ENCODE measurements around the gene ARSB.
"Not testable (repeated sequence)": the region's sequence is repeated elsewhere in the genome, so short reads cannot be mapped to it uniquely, and the experiment has no call there.

The ARSB gene

DNA sequence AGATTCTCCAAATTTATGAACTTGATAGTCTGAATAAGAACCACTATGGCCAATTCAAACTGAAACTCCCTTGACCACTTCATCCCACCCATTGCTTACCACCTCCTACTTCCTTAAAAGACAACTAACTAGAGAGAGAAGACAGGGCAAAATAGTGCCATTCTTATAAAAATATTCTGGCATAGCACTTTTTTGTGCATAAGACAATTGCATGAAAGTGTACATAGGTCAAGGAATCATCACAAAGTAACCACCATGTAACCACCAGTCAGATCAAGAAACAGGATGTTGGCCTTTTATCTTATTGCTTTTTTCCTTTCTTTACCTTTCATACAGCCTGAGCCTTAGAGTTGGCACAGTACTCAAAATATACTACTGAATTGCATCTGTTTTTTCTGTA lies 8.1 kb upstream of the ARSB start:
- DNase-seq = no peak

DNA sequence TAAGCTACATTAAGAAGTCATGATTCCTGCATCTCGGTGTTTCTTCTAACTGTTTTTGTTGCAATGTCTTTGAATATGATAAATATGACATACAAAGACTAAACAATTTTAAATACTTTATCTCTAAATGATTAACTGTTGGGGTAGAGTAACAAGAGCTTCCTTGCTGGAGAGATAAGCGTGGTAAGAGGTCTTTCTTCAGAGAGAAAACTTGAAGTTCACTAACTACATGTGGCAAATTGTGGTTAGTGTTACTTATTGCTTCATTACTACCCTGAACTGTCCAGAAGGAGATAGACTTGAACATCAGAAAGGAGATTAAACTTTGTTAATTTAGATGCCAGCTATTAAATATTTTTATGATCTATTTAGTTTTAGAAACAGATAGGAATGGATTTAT lies 7.0 kb upstream of the ARSB start:
- no peak for DNase-seq

DNA sequence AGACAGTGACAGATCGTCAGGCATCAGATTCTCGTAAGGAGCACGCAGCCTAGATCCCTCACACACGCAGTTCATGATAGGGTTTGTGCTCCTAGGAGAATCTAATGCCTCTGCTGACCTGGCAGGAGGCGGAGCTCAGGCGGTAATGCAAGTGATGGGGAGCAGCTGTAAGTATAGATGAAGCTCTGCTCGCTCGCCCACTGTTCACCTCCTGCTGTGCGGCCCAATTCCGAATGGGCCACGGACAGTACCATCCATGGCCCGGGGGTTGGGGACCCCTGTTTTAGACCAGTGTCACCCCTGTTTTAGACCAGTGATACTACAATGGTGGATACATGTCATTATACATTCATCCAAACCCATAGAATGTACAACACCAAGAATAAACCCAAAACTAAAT lies 4.0 kb upstream of the ARSB start:
- no peak for DNase-seq

DNA sequence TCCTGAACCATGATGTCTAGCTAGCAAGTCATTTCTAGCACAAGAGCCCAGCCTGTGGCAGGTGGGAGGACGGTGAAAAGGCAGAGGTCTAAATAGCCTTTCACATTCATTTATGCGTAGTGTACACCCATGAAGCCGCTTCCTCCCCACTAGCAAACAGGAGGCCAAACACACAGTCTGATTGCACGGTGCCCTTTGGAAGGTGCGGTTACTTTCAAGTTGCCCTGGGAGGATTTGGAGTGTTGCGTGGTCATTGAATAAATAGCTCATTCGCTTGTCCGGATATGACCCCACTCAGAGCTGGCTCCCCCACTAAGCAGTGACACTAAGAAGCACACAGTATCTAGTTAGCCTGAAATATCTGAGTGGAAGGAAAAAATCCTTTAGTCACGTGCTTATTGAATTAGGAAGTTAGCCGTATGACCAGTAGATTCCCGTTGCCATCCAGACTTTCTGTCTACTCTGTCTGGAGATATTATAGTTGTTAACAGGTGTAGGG lies 664 bp upstream of the ARSB start:
- peak; percentile 17 for DNase-seq

DNA sequence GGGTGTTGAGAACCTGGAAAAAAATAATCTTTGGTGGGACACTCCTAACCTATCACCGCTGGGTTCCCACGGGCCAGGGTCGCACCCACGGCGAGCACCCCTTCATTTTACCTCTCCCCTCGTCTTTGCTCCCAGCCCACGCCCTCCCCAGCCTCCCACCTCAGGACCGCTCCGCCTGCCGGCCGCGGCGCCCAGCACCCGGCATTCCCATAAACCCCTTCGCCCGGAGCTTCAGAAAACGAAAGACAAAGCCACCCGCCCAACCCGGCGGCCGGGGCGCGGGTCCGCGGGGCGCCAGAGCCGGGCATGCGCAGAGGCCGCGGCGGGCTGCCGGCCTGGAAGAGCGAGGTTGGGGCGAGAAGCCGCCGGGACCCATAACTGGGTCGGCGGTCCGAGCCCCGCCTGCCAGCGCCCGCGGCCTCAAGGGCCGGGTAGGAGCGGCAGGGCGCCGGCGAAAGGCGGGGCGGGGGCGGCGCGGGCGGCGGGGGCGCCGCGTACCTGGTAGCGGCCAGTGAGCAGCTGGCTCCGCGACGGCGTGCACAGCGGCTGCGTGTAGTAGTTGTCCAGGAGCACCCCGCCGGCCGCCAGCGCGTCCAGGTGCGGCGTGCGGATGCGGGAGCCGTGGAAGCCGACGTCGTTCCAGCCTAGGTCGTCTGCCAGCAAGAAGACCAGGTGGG lies 533 bp downstream of the ARSB start:
- peak; percentile 80 for DNase-seq

DNA sequence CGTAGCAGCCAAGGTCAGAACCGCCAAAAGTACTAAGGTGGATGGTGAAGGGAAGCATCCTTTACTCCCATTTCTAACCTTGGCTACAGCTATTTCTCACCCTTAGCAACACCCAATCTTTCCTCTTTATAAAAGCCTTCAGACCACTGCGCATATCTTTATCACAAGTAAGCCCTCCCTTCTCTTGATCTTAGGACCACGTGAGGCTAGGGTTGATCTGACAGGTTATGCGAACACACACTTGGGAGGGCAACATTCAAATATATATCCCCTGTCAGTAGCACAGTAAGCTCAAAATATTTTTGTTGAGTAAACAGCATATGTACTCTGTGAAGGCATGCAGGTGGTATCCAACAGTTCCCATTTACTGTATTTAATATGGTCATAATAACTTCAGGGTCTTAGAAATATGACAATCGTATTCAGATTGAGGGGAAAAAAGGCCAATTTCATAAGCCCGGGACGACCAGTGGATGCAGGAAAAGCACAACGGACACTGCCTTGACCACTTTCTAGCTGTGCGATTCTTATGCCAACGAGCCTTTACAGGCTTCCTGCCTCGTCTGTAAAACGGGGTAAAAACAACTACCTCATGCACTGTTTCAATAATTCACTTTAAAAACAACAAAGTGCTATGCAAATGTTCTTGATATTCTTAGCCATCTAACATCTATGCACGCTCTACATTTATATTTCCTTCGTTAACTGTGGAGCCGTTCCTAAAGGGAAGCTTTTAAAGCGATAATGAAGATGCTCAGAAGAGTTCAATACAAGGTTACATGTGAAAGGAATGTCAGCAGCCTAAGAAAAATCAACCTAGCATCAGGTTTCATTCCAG lies 1.3 kb downstream of the ARSB start:
- DNase-seq = no peak

DNA sequence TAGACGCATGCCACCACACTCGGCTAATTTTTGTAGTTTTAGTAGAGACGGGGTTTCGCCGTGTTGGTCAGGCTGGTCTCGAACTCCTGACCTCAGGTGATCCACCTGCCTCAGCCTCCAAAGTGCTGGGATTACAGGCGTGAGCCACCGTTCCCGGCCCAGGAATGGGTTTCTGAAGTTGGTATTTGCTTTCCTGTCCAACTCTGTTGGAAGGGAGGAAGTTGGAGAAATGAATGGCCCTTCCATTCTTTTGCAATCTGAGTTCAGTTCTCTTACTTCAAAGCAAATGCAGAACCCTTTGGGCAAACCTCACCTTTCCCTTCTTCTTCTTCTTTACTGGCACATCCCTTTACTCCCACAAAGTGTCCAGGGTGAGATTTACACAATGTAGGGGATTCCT lies 1.9 kb downstream of the ARSB start:
- DNase-seq = not testable (repeated sequence)

DNA sequence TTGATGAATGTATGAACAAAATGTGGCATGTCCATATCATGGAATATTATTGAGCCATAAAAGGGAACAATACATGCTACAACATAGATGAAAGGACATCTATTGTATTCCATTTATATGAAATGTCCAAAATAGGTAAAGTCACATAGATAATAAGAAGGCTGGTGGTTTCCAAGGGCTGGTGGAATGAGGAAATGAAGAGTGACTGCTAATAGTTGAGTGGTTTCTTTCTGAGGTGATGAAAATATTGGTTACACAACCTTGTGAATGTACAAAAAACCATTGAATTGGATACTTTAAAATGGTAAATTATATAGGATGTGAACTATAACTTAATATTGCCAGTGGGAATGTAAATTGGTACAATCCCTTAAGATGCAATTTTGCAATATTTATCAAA lies 5.2 kb downstream of the ARSB start:
- no peak for DNase-seq

DNA sequence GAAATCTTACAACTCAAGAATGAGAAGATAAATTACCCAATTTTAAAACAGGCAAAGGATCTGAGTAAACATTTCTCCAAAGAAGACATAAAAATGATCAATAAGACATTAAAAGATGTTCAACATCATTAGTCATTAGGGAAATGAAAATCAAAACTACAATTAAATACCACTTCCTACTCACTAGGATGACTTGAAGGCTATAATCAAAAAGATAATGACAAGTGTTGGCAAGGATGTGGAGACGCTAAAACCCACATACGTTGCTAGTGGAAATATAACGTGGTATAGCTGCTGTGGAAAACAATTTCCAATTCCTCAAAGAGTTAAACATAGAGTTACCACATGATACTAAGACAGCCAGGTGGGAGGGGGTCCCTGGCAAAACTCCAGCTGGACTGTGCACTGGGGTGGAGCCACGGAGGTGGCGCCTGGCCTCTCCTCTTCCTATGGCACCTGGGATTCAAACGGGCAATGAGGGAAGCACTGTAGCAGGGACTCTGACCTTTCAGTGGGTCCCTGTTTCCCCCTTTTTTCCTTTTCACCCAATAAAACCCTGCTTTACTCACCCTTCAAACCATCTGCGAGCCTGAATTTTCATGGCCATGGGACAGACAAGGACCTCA lies 5.9 kb downstream of the ARSB start:
- DNase-seq = no peak

DNA sequence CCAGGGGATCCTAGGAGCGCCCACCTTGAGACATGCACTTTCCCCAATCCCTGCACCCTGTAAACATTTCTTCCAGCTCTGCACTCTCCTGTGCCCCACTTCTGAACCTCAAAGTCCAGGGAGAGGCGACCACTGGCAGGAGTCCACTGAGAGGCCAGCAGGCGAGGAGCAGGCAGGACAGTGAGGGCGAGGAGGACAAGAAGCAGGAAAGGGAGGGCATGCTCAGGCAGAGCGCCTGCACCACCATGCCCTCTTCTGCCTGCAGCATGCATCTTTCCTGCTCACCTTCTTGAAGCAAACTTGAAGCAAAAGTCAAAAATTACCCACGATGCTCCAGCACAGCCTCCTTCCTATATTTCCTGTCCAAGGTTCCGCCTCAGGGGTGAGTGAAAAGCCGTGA lies 10.1 kb downstream of the ARSB start:
- no peak for DNase-seq

DNA sequence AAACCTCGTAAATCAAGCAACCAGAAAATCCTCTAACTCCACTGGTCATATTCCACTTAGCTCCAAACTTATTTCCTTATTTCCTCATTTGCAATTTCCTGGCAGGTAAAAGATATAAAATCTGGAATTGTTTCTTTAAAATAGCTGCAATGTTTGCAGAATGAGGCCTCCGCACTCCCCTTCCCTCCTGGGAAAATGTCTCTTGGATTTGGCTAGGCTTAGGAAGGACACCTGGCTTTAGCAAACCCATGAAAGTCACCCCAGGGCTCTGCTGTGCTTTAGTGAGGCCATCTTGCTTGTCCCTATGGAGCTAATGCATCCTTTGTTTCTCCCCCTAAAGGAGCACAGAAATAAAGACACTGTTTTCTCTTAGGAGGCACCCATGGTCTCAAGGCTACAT lies 10.5 kb downstream of the ARSB start:
- no peak for DNase-seq

DNA sequence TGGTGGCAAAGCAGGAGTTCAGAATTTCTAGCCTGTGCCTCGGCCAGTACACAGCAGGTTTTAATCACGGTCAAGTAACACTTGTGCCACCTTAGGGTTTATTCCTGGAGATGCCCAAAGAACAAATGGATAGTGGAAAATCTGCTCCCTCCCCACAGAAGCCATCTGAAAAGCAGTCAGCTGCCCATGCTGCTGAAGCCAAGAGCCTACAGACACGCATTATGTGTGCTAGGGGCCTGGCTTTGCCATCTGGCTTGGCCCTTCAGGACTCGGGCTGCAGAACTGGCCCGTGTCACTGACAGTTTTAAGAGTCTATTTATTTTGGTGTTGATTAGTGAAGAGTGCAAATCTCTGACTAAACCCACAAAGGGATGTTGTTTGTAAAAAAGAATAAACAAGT lies 11.1 kb downstream of the ARSB start:
- no peak for DNase-seq

DNA sequence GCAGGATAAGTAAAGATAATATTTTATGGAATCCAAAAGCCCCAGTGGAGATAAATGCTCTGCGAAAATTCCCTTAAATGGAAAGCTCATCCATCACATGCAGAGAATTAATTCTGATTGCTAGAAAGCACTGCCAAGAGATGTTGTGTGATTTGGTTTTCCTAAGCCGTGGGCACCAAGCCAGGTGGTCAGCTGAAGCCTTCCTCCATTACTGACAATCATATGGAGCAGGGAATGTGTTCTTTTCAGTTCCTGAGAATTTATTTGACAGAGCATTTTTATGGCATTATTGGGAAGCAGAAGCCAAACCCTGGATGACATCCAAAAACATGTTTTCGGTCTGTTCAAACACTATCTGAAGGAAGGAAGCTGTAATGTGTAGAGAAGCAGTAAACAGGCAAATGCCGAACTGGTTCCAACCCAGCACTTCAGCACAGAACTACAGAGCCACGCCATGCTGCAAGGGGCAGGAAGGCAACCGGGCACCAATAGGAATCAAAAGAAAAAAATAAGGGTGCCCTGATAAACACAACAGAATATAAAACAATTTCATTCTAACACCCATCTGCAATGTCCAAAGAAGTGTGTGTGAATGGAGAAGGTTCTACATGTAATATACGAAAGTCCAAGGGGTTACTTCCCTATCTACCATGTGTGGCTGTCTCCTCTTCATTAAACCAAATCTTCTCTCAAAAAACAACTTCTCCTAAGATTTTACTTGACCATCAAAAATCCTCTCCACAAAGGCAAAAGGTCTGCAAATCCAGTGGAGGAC lies 12.3 kb downstream of the ARSB start:
- no peak for DNase-seq

DNA sequence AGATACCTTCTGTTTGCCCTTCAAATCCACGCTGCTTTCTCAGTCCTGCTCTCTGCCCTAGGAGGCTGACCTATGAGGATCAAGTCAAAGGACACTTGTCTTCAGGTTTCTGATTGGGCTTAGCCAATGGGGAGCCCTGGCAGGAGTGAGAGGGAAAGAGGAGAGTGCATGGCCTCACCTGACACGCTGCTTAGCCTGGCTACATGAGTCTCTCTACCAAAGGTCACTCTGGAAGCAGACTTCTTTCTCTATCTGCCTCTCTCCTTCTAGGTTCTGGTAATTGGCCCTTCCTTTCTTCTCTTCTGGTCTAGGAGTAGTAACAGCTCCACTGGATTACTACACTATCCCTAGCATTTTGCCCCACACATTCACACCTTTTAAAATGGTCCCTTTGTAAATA lies 13.1 kb downstream of the ARSB start:
- no peak for DNase-seq

DNA sequence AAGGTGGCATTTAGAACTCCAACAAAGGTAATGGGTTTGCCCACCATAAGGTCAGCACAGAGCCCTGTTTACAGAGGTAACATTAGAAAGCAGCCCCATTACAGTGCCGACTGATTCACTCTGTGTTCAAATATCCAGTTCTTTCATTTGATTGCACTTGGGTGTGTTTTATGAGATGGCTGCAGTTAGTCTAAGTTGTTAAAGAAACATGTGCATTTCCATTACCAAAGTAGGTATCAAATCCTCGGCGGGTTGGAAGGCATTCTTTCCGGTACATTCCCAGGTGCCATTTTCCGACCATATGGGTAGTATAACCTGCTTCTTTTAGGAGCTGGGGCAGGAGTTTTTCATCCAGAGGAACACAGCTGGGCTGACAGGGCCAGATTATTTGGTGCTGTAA lies 16.3 kb downstream of the ARSB start:
- no peak for DNase-seq

DNA sequence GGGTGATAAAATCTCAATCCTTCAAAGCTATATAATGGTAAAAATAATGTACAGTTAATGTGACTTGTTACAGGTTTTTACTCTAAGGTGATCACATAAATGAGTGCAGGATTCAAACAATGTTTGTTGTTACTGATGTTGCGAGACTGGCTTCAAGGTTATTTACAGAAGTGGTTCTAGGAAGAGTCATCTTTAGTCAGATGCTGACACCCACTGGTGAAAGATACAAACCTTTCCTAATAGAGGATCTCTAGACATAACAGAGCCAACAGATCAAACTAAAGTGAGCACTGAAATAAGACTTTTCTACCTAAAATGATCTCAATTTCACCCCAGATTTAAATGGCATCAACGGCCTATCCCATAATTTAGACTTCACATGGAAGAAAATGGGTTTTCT lies 20.2 kb downstream of the ARSB start:
- DNase-seq = no peak

DNA sequence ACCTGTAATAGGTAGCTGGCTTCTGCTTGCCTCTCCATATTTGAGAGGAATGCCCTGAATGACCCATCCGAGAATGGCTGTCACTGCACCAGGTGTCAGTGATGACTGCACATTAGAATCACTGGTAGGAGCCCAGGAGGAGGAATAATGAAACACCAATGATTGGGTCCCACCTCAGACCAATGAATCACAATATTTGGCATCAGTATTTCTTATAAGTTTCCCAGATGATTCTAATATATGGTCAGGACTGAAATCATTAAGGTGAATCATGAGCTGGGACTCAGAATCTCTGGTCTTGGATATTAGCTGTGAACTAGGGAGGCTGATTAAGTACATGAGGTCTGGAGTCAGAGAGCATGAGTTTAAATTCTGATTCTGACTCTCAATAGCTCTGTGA lies 23.4 kb downstream of the ARSB start:
- DNase-seq = no peak

DNA sequence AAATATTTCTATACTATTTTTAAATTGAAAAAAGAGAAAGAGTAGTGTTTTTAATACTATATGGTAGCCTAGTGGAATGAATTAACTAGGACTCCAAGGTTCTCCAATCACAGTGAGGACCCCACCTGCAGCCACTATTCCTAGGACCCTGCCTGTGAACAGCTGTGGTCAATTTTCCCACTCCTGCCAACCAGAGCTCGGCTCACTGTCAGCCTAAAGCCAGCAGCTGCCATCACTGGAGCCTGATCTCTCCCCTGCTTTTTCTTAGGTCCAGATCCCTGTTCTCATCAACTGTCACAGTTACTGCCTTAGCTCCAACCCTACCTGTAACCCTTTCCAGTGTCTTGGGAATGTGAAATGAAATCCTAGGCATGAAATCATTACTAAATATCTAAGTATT lies 25.3 kb downstream of the ARSB start:
- no peak for DNase-seq

DNA sequence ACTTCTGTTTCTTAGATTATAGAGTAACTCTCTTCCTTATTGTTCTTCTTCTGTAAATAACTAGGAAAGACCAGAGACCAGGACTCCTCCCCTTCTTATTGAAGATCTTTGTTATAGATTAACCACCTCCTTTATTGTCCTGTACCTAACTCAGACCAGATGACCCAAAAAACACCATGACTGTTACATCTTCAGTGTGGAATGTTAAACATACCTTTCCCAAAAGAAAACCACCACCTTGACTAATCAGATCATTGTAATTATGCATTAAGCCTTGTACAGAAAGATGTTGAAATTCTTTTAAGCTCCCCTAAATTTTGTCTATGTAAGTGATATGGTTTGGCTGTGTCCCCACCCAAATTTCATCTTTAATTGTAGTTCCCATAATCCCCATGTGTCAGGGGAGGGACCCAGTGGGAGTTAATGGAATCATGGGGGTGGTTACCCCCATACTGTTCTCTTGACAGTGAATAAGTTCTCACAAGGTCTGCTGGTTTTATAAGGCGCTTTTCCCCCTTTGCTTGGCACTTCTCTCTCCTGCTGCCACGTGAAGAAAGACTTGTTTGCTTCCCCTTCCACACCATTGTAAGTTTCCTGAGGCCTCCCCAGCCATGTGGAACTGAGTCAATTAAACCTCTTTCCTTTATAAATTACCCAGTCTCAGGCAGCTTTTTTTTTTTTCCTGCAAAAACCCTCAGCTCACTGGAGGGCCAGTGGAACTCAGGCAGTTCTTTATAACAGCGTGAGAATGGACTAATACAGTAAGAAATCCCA lies 26.3 kb downstream of the ARSB start:
- DNase-seq = no peak

DNA sequence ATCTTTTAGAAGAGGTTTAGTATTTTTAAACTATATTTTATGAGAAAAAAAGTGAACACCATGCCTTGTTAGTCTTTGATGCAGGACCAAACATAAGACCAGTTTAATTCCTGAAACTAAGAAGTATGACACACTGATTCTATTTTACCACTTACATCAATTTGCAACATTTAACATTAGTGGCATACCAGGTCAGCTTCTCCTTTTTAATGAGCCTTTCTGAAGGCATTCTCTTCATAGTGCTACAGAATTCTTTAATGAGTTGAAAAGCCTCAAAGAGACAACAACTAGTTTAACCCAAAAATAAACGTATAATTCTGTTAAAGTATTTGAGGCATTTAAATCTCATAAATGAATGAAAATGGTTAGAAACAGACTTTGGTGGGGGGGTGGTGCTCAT lies 28.2 kb downstream of the ARSB start:
- DNase-seq = no peak

DNA sequence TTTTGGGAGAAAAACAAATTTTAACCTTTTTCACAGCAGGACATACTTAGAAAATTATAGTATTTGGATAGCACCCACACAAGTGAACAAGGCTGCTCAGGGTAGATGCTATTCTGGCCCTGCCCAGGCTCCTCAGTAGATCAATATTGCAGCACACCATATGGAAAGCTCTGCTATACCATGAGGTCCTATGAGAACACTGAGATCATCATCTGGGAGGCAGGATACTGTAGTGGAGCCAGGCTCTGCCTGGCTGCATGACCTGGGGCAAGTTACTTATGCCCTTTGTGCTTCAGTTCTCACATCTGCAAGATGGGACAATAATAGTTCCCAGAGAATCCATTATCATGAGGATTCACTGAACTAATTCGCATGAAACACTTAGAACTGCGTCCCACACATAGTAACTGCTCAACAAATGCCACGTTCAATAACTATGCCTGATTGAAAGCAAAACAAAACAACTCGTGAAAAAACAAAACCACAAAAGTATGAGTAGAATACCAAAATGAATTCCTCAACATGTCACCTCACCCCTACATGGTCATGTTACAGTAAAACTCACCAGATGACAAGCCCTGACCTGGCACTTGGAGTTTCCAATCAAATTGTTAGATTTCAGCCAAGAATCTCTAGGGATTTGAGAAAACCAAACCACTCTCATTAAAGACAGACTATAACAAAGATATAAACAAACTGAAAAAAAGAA lies 31.9 kb downstream of the ARSB start:
- no peak for DNase-seq

DNA sequence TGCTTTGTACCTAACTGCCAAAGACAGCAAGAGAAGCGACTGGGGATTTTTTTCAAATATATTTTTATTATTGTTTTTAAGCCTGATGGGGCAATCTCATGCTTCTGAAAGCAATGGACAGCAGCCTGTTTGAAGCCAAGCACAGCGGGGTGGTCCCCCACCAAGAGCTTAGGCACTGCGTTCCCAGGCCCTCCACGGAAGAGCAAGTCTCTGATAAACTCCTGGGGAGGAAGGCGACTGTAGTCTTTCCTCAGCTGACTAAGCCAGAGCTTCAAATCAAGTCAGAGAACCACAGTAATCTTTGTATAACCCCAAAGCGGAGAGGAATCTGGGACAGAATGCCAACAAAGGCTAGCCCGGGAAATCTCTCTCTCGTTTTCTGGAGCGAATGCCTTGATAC lies 54.4 kb downstream of the ARSB start:
- no peak for DNase-seq
